Chondrocyte (in vitro differentiated cells): ENCODE measurements around the gene XPR1. TPM values are rescaled to one million over a fixed set of nuclear protein-coding genes. Genes with fewer than 3 reads are reported as not detected.

Experiments used
- DNase-seq: peaks from one replicate; pipeline ENCODE4 v3.0.0; 2021; ENCODE audit warnings: mixed read lengths, low spot score
- H3K27ac Mint-ChIP-seq: one replicate; pipeline ENCODE4 v1.8.0; 2021; ENCODE audit warnings: mild to moderate bottlenecking, moderate library complexity, mixed read lengths; ENCODE audit not compliant: unreplicated experiment
- H3K27me3 Mint-ChIP-seq: 2 replicates; pipeline ENCODE4 v1.8.0; 2021; ENCODE audit warnings: low read depth, mixed read lengths
- H3K36me3 Mint-ChIP-seq: 2 replicates; pipeline ENCODE4 v1.8.0; 2021; ENCODE audit warnings: low read depth, mixed read lengths
- H3K4me1 Mint-ChIP-seq: 2 replicates; pipeline ENCODE4 v1.8.0; 2021; ENCODE audit warnings: low read depth, mild to moderate bottlenecking, mixed read lengths
- H3K4me3 Mint-ChIP-seq: one replicate; pipeline ENCODE4 v1.8.0; 2021; ENCODE audit warnings: mild to moderate bottlenecking, moderate library complexity, mixed read lengths; ENCODE audit not compliant: unreplicated experiment
- H3K9me3 Mint-ChIP-seq: 2 replicates; pipeline ENCODE4 v1.8.0; 2021; ENCODE audit warnings: low read depth, mixed read lengths
- total RNA-seq: library from RNA; stranded (reverse); gene quantifications from 3 replicates; pipeline ENCODE4 v1.2.1, GENCODE V29; 2021
- TF ChIP-seq, protein P1 (sequence below): fragments of 200-600 bp; sonication (generic); IDR thresholded peaks from 2 replicates; pipeline ENCODE4 v1.5.0; 2021; ENCODE audit warnings: antibody characterized with exemption, mild to moderate bottlenecking, moderate library complexity

Gene XPR1
- total RNA-seq, 1 donor from 2014 or later = 24.9 TPM

GRCh38 chr1:180924939-180925338, 293.1 kb downstream of the XPR1 start:
- peak; percentile 52 for DNase-seq
- H3K27ac Mint-ChIP-seq = no peak overlapping the region
- H3K4me1 Mint-ChIP-seq = peaks cover 49% of the 10 kb centered on the region

GRCh38 chr1:180925471-180926051, 293.7 kb downstream of the XPR1 start:
- TF ChIP-seq, protein P1, sequence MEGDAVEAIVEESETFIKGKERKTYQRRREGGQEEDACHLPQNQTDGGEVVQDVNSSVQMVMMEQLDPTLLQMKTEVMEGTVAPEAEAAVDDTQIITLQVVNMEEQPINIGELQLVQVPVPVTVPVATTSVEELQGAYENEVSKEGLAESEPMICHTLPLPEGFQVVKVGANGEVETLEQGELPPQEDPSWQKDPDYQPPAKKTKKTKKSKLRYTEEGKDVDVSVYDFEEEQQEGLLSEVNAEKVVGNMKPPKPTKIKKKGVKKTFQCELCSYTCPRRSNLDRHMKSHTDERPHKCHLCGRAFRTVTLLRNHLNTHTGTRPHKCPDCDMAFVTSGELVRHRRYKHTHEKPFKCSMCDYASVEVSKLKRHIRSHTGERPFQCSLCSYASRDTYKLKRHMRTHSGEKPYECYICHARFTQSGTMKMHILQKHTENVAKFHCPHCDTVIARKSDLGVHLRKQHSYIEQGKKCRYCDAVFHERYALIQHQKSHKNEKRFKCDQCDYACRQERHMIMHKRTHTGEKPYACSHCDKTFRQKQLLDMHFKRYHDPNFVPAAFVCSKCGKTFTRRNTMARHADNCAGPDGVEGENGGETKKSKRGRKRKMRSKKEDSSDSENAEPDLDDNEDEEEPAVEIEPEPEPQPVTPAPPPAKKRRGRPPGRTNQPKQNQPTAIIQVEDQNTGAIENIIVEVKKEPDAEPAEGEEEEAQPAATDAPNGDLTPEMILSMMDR = no peak
- DNase-seq = peak; percentile 84
- Mint-ChIP-seq H3K27ac (no peak overlapping the region), H3K4me1 (peaks cover 49% of the 10 kb centered on the region), H3K4me3 (no peak overlapping the region), H3K27me3 (no peaks in the 10 kb centered on the region), H3K36me3 (peaks cover 5% of the 10 kb centered on the region), H3K9me3 (no peaks in the 10 kb centered on the region)

More at GRCh38 chr1:180924939-180925338, 293.1 kb downstream of the XPR1 start:
- H3K36me3 Mint-ChIP-seq = peaks cover 5% of the 10 kb centered on the region
- no peaks in the 10 kb centered on the region for H3K9me3 Mint-ChIP-seq
- no peak overlapping the region for H3K4me3 Mint-ChIP-seq
- H3K27me3 Mint-ChIP-seq = no peaks in the 10 kb centered on the region
- TF ChIP-seq, protein P1 = no peak

GRCh38 chr1:180926164-180926981, 294.6 kb downstream of the XPR1 start:
- DNase-seq = peak; percentile 90
- Mint-ChIP-seq H3K4me1 (peaks cover 49% of the 10 kb centered on the region), H3K4me3 (peak overlapping the region; percentile 9), H3K36me3 (peaks cover 8% of the 10 kb centered on the region), H3K9me3 (no peaks in the 10 kb centered on the region), H3K27me3 (no peaks in the 10 kb centered on the region), H3K27ac (peak overlapping the region; percentile 59)
- TF ChIP-seq, protein P1 = no peak

- Mint-ChIP-seq H3K27ac (no peak overlapping the region), H3K4me3 (no peak overlapping the region), H3K27me3 (no peaks in the 10 kb centered on the region), H3K36me3 (peaks cover 8% of the 10 kb centered on the region), H3K4me1 (peaks cover 44% of the 10 kb centered on the region), H3K9me3 (no peaks in the 10 kb centered on the region)
- TF ChIP-seq, protein P1 = no peak
- DNase-seq = no peak
Observed at GRCh38 chr1:180927348-180927747, 295.5 kb downstream of the XPR1 start.

DNA sequence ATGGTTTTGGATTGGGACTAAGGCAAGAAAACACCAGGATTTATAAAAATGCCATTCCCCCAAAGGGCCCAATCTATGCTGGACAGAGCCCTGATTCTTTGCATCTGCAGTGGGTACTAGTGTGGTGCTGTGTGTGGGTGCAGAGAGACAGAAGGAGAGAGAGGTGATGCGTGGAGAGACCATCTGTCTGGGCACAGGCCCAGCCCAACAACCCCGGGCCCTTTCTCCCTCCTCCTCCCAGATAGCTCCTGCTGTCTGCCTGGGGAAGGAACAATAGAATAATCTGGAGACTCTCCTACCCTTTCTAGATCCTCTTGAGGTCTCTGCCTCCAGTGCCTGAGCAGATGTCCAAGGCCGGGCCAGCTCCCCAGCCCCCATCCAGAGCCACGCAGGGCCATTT, 296.0 kb downstream of the XPR1 start:
- peaks cover 39% of the 10 kb centered on the region for H3K4me1 Mint-ChIP-seq
- no peak overlapping the region for H3K27ac Mint-ChIP-seq
- TF ChIP-seq, protein P1 = no peak
- no peak overlapping the region for H3K4me3 Mint-ChIP-seq
- H3K9me3 Mint-ChIP-seq = no peaks in the 10 kb centered on the region
- H3K27me3 Mint-ChIP-seq = no peaks in the 10 kb centered on the region
- no peak for DNase-seq
- H3K36me3 Mint-ChIP-seq = peaks cover 8% of the 10 kb centered on the region
